HCT116 (cell line): Measurements from ENCODE around the gene OLFML1. TPM values are rescaled to one million over a fixed set of nuclear protein-coding genes. Genes with fewer than 3 reads are reported as not detected.

Experiments used
- ATAC-seq: fragments of 200-7000 bp; cut with Tn5 transposase; 2 replicates; pipeline ENCODE4 v1.9.1; 2020; ENCODE audit warnings: mild to moderate bottlenecking, moderate library complexity
- BruUV-seq: library from RNA; stranded (reverse); fragments of 400-500 nt; replicated peaks from 2 replicates; lab custom pipeline; 2021; lab: Mats Ljungman, UMichigan
- CTCF ChIA-PET: fragments of 300-600 bp; sonication (Branson Sonifier 250); formaldehyde crosslinking; loops from one replicate; lab custom pipeline; 2021; ENCODE audit warnings: antibody characterized with exemption; lab: Charles Lee
- POLR2A ChIA-PET: fragments of 300-600, 350-600 bp; sonication (Branson Sonifier 250); formaldehyde crosslinking; loops from one replicate; lab custom pipeline; 2021; ENCODE audit warnings: antibody characterized with exemption; lab: Charles Lee
- RAD21 ChIA-PET, 2 experiments: fragments of 300-600 bp; sonication (Branson Sonifier 250); formaldehyde crosslinking; loops; one replicate each; lab custom pipeline; 2023; ENCODE audit warnings: low total read pairs in 2 of 2; ENCODE audit not compliant: uncharacterized antibody in 2 of 2, unreplicated experiment in 2 of 2, low non-redundant PET in 1 of 2; lab: Charles Lee
- DNase-seq: peaks from one replicate; pipeline ENCODE4 v3.0.0-alpha.2; 2010; ENCODE audit warnings: low read depth, low spot score
- H2AFZ ChIP-seq: fragments of 200-600 bp; shearing (Covaris generic), sonication (generic); 2 replicates; pipeline ENCODE4 v1.6.1; 2017; ENCODE audit warnings: low read depth, mixed run types, mixed read lengths, antibody characterized with exemption, low read length; ENCODE audit not compliant: poor library complexity, severe bottlenecking
- H3K27ac ChIP-seq: 2 replicates; pipeline ENCODE4 v1.5.1; 2012; ENCODE audit warnings: low read depth, low read length
- H3K27me3 ChIP-seq: fragments of 200-600 bp; sonication (generic); 2 replicates; pipeline ENCODE4 v1.6.1; 2016; ENCODE audit warnings: mixed run types, low read length, mixed read lengths; ENCODE audit not compliant: insufficient read depth
- H3K36me3 ChIP-seq, 2 experiments: fragments of 200-500 bp in 1 of 2; fragments of 200-600 bp in 1 of 2; sonication (Bioruptor generic) in 1 of 2; sonication (generic) in 1 of 2; 2 replicates each; pipeline versions ENCODE4 v1.5.1 to v1.6.1; 2014 to 2016; ENCODE audit warnings: low read length in 2 of 2, inconsistent platforms in 1 of 2, mixed read lengths in 1 of 2, mixed run types in 1 of 2; ENCODE audit not compliant: insufficient read depth in 2 of 2, control insufficient read depth in 1 of 2
- H3K4me1 ChIP-seq, 2 experiments: fragments of 200-600 bp in 1 of 2; sonication (generic) in 1 of 2; 2 replicates each; pipeline versions ENCODE4 v1.5.1 to v1.6.1; 2012 to 2017; ENCODE audit warnings: low read length in 2 of 2, inconsistent platforms in 1 of 2, mild to moderate bottlenecking in 1 of 2, mixed read lengths in 1 of 2, mixed run types in 1 of 2, moderate library complexity in 1 of 2; ENCODE audit not compliant: insufficient read depth in 2 of 2, control insufficient read depth in 1 of 2
- H3K4me2 ChIP-seq: fragments of 200-600 bp; sonication (generic); 2 replicates; pipeline ENCODE4 v1.6.1; 2017; ENCODE audit warnings: mixed run types, low read length, mixed read lengths
- H3K4me3 ChIP-seq, 2 experiments: fragments of 200-600 bp in 1 of 2; sonication (generic) in 1 of 2; replicated peaks in 1 of 2; 2 replicates each; pipeline ENCODE4 v1.5.1; 2011 to 2016; ENCODE audit warnings: low read length in 2 of 2, control low read depth in 1 of 2, low read depth in 1 of 2, mild to moderate bottlenecking in 1 of 2, mixed read lengths in 1 of 2, mixed run types in 1 of 2
- H3K79me2 ChIP-seq: fragments of 200-600 bp; sonication (generic); 2 replicates; pipeline ENCODE4 v1.6.1; 2017; ENCODE audit warnings: mild to moderate bottlenecking, mixed run types, low read length, moderate library complexity, mixed read lengths; ENCODE audit not compliant: insufficient read depth
- H3K9ac ChIP-seq: fragments of 200-600 bp; sonication (generic); 2 replicates; pipeline ENCODE4 v1.6.1; 2016; ENCODE audit warnings: low read length, mixed read lengths
- H3K9me2 ChIP-seq: fragments of 200-600 bp; sonication (generic), shearing (Covaris generic); 2 replicates; pipeline ENCODE4 v1.6.1; 2017; ENCODE audit warnings: mixed run types, mild to moderate bottlenecking, moderate library complexity; ENCODE audit not compliant: insufficient read depth
- H3K9me3 ChIP-seq, 2 experiments: fragments of 200-500 bp in 1 of 2; fragments of 200-600 bp in 1 of 2; sonication (Bioruptor generic) in 1 of 2; sonication (generic) in 1 of 2; 2 replicates each; pipeline ENCODE4 v1.6.1; 2014 to 2017; ENCODE audit warnings: low read length in 2 of 2, mixed read lengths in 2 of 2, inconsistent platforms in 1 of 2, low read depth in 1 of 2, mild to moderate bottlenecking in 1 of 2, mixed run types in 1 of 2, moderate library complexity in 1 of 2; ENCODE audit not compliant: control insufficient read depth in 1 of 2, insufficient read depth in 1 of 2
- H4K20me1 ChIP-seq: fragments of 200-600 bp; sonication (generic), shearing (Covaris generic); 2 replicates; pipeline ENCODE4 v1.6.1; 2017; ENCODE audit warnings: mixed run types, mild to moderate bottlenecking, moderate library complexity; ENCODE audit not compliant: insufficient read depth
- CBX3 ChIP-seq: IDR thresholded peaks from 2 replicates; pipeline ENCODE4 v1.6.1; 2012; ENCODE audit warnings: low read depth
- CEBPB ChIP-seq: IDR thresholded peaks from 2 replicates; pipeline ENCODE4 v1.6.1; 2012; ENCODE audit warnings: low read depth
- ELF1 ChIP-seq: IDR thresholded peaks from 2 replicates; pipeline ENCODE4 v1.6.1; 2012; ENCODE audit warnings: low read depth, borderline replicate concordance
- EZH2 ChIP-seq: fragments of 200-600 bp; sonication (generic); IDR thresholded peaks from 2 replicates; pipeline ENCODE4 v1.6.1; 2017; ENCODE audit warnings: antibody characterized with exemption, mixed run types
- EZH2phosphoT487 ChIP-seq: fragments of 200-600 bp; IDR thresholded peaks from 2 replicates; pipeline ENCODE4 v1.6.1; 2018; ENCODE audit warnings: antibody characterized with exemption, borderline replicate concordance
- FOSL1 ChIP-seq: IDR thresholded peaks from 2 replicates; pipeline ENCODE4 v1.6.1; 2012; ENCODE audit warnings: low read depth
- POLR2A ChIP-seq: IDR thresholded peaks from 2 replicates; pipeline ENCODE4 v1.7.0; 2011; ENCODE audit warnings: borderline replicate concordance; ENCODE audit not compliant: insufficient read depth, insufficient read length; ENCODE audit errors: extremely low read depth
- POLR2AphosphoS5 ChIP-seq: IDR thresholded peaks from 2 replicates; pipeline ENCODE4 v1.6.1; 2011; ENCODE audit warnings: mild to moderate bottlenecking, low read depth, low read length, moderate library complexity
- RAD21 ChIP-seq: IDR thresholded peaks from 2 replicates; pipeline ENCODE4 v1.6.1; 2012; ENCODE audit warnings: low read depth, mild to moderate bottlenecking
- SIN3A ChIP-seq: IDR thresholded peaks from 2 replicates; pipeline ENCODE4 v1.6.1; 2012; ENCODE audit warnings: low read depth
- SP1 ChIP-seq: IDR thresholded peaks from 2 replicates; pipeline ENCODE4 v1.6.1; 2012; ENCODE audit warnings: low read depth
- SRF ChIP-seq: IDR thresholded peaks from 2 replicates; pipeline ENCODE4 v1.6.1; 2012; ENCODE audit warnings: low read depth
- YY1 ChIP-seq: IDR thresholded peaks from 2 replicates; pipeline ENCODE4 v1.6.1; 2011; ENCODE audit warnings: low read length, low read depth, moderate library complexity, mild to moderate bottlenecking; ENCODE audit not compliant: insufficient replicate concordance; ENCODE audit errors: extremely low read depth
- ZFX ChIP-seq: fragments of 450-650 bp; IDR thresholded peaks from 2 replicates; pipeline ENCODE4 v1.6.1; 2017
- ZNF274 ChIP-seq: fragments of 200-500 bp; sonication (Bioruptor generic); IDR thresholded peaks from 2 replicates; pipeline ENCODE4 v1.6.1; 2014; ENCODE audit warnings: mild to moderate bottlenecking, low read depth, low read length, inconsistent platforms
- intact Hi-C: fragments of 100-400 bp; cut with micrococcal nuclease; formaldehyde crosslinking; loops from 2 replicates; pipeline ENCODE4 v1.10.0; 2022
- total RNA-seq: library from RNA; stranded (reverse); gene quantifications from one replicate; pipeline ENCODE4 v1.2.1, GENCODE V29; 2021; ENCODE audit not compliant: unreplicated experiment
- TF ChIP-seq, protein P1 (sequence below), 3 experiments: fragments of 200-600 bp in 1 of 3; sonication (generic) in 1 of 3; IDR thresholded peaks in 2 of 3; conservative IDR thresholded peaks in 1 of 3; 2 replicates each; pipeline ENCODE4 v1.5.1; 2012 to 2017; ENCODE audit warnings: low read depth in 2 of 3, low read length in 2 of 3, antibody characterized with exemption in 1 of 3, borderline replicate concordance in 1 of 3, control low read depth in 1 of 3, mild to moderate bottlenecking in 1 of 3, mixed read lengths in 1 of 3, mixed run types in 1 of 3, moderate library complexity in 1 of 3; ENCODE audit not compliant: insufficient read depth in 1 of 3
- TF ChIP-seq, protein P2 (sequence below): IDR thresholded peaks from 2 replicates; pipeline ENCODE4 v1.6.1; 2012
- TF ChIP-seq, protein P3 (sequence below): IDR thresholded peaks from 2 replicates; pipeline ENCODE4 v1.6.1; 2012
- TF ChIP-seq, protein P4 (sequence below): IDR thresholded peaks from 2 replicates; pipeline ENCODE4 v1.6.1; 2011; ENCODE audit warnings: mild to moderate bottlenecking, low read length, moderate library complexity; ENCODE audit not compliant: insufficient replicate concordance; ENCODE audit errors: extremely low read depth

The OLFML1 gene
- total RNA-seq, 1 experiment from 2014 or later: not detected

DNA sequence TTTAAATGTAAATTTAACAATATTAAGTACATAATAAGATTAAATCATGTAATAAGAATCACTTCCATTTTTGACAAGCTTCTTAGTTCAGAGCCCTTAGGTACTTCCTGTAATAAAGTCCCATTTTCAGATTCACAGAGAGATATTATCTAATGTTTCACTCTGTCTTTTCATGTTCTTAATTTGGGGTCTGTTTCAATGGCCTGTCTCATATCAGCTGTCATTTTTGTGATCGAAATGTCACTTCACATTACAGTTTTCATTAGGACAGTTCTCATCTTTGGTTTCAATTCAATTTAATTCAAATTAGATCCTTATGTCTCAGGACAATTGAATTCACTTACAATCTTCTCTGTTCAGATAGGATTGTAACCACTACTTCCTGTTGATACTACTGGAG is 22.6 kb upstream of the OLFML1 start:
- Histone ChIP-seq H3K36me3 (no peaks in the 10 kb centered on the region), H3K79me2 (no peaks in the 10 kb centered on the region), H3K27me3 (peaks cover 19% of the 10 kb centered on the region), H3K4me2 (no peak overlapping the region), H3K9ac (no peak overlapping the region), H3K4me1 (no peaks in the 10 kb centered on the region), H3K9me3 (no peaks in the 10 kb centered on the region), H3K27ac (no peak overlapping the region), H3K4me3 (no peak overlapping the region), H3K9me2 (no peaks in the 10 kb centered on the region), H2AFZ (no peak overlapping the region), H4K20me1 (no peaks in the 10 kb centered on the region)
- ChIA-PET CTCF (no interaction called here), POLR2A (no interaction called here), RAD21 (no interaction called here)
- TF ChIP-seq POLR2A (no peak), YY1 (no peak), ZNF274 (no peak), RAD21 (no peak), POLR2AphosphoS5 (no peak), SRF (no peak), EZH2 (no peak), SP1 (no peak), EZH2phosphoT487 (no peak), FOSL1 (no peak), SIN3A (no peak), CEBPB (no peak), ELF1 (no peak), ZFX (no peak), CBX3 (no peak)
- TF ChIP-seq, protein P1, sequence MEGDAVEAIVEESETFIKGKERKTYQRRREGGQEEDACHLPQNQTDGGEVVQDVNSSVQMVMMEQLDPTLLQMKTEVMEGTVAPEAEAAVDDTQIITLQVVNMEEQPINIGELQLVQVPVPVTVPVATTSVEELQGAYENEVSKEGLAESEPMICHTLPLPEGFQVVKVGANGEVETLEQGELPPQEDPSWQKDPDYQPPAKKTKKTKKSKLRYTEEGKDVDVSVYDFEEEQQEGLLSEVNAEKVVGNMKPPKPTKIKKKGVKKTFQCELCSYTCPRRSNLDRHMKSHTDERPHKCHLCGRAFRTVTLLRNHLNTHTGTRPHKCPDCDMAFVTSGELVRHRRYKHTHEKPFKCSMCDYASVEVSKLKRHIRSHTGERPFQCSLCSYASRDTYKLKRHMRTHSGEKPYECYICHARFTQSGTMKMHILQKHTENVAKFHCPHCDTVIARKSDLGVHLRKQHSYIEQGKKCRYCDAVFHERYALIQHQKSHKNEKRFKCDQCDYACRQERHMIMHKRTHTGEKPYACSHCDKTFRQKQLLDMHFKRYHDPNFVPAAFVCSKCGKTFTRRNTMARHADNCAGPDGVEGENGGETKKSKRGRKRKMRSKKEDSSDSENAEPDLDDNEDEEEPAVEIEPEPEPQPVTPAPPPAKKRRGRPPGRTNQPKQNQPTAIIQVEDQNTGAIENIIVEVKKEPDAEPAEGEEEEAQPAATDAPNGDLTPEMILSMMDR (IDR thresholded peaks at IDR 0.05 in 2 of 3, conservative IDR thresholded peaks at IDR 0.05 in 1 of 3; ENCODE audit: borderline replicate concordance in 1 of 3, insufficient read depth in 1 of 3, low read depth in 2 of 3, low read length in 2 of 3): no peak
- TF ChIP-seq, protein P2, sequence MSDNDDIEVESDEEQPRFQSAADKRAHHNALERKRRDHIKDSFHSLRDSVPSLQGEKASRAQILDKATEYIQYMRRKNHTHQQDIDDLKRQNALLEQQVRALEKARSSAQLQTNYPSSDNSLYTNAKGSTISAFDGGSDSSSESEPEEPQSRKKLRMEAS: no peak
- TF ChIP-seq, protein P3, sequence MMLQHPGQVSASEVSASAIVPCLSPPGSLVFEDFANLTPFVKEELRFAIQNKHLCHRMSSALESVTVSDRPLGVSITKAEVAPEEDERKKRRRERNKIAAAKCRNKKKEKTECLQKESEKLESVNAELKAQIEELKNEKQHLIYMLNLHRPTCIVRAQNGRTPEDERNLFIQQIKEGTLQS: no peak
- TF ChIP-seq, protein P4, sequence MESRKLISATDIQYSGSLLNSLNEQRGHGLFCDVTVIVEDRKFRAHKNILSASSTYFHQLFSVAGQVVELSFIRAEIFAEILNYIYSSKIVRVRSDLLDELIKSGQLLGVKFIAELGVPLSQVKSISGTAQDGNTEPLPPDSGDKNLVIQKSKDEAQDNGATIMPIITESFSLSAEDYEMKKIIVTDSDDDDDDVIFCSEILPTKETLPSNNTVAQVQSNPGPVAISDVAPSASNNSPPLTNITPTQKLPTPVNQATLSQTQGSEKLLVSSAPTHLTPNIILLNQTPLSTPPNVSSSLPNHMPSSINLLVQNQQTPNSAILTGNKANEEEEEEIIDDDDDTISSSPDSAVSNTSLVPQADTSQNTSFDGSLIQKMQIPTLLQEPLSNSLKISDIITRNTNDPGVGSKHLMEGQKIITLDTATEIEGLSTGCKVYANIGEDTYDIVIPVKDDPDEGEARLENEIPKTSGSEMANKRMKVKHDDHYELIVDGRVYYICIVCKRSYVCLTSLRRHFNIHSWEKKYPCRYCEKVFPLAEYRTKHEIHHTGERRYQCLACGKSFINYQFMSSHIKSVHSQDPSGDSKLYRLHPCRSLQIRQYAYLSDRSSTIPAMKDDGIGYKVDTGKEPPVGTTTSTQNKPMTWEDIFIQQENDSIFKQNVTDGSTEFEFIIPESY: no peak
- DNase-seq (no peak), ATAC-seq (no peak)
- intact Hi-C loops: no loop called here
- BruUV-seq: no TSS peak
